Endothelial cell (in vitro differentiated cells): Measurements from ENCODE around the gene XK. TPM values are rescaled to one million over a fixed set of nuclear protein-coding genes. Genes with fewer than 3 reads are reported as not detected.

Source experiments
- DNase-seq: peaks from one replicate; pipeline ENCODE4 v3.0.0; 2021; ENCODE audit warnings: low spot score
- H3K27ac Mint-ChIP-seq: one replicate; pipeline ENCODE4 v1.8.0; 2021; ENCODE audit warnings: mixed read lengths, inconsistent platforms; ENCODE audit not compliant: unreplicated experiment
- H3K27me3 Mint-ChIP-seq: one replicate; pipeline ENCODE4 v1.8.0; 2021; ENCODE audit warnings: mild to moderate bottlenecking, moderate library complexity, mixed read lengths, inconsistent platforms; ENCODE audit not compliant: unreplicated experiment
- H3K36me3 Mint-ChIP-seq: one replicate; pipeline ENCODE4 v1.8.0; 2021; ENCODE audit warnings: mild to moderate bottlenecking, low read depth, mixed read lengths, inconsistent platforms; ENCODE audit not compliant: unreplicated experiment
- H3K4me1 Mint-ChIP-seq: one replicate; pipeline ENCODE4 v1.8.0; 2021; ENCODE audit warnings: mild to moderate bottlenecking, mixed read lengths, inconsistent platforms; ENCODE audit not compliant: unreplicated experiment
- H3K4me3 Mint-ChIP-seq: one replicate; pipeline ENCODE4 v1.8.0; 2021; ENCODE audit warnings: mild to moderate bottlenecking, mixed read lengths, inconsistent platforms; ENCODE audit not compliant: unreplicated experiment
- H3K9me3 Mint-ChIP-seq: one replicate; pipeline ENCODE4 v1.8.0; 2021; ENCODE audit warnings: mixed read lengths, inconsistent platforms; ENCODE audit not compliant: unreplicated experiment
- total RNA-seq: library from RNA; stranded (reverse); fragmentation: NEBNext Ultra II Directional; extraction: Animal tissue kit (Norgen Biotek cat#: 25700); gene quantifications from one replicate; pipeline ENCODE4 v1.2.1, GENCODE V29; 2021; ENCODE audit not compliant: unreplicated experiment
- TF ChIP-seq, protein P1 (sequence below): fragments of 200-600 bp; sonication (generic); IDR thresholded peaks from one replicate; pipeline ENCODE4 v1.5.0; 2021; ENCODE audit warnings: antibody characterized with exemption; ENCODE audit not compliant: unreplicated experiment

XK gene
- total RNA-seq, 1 donor from 2014 or later: 0.31 TPM

DNA sequence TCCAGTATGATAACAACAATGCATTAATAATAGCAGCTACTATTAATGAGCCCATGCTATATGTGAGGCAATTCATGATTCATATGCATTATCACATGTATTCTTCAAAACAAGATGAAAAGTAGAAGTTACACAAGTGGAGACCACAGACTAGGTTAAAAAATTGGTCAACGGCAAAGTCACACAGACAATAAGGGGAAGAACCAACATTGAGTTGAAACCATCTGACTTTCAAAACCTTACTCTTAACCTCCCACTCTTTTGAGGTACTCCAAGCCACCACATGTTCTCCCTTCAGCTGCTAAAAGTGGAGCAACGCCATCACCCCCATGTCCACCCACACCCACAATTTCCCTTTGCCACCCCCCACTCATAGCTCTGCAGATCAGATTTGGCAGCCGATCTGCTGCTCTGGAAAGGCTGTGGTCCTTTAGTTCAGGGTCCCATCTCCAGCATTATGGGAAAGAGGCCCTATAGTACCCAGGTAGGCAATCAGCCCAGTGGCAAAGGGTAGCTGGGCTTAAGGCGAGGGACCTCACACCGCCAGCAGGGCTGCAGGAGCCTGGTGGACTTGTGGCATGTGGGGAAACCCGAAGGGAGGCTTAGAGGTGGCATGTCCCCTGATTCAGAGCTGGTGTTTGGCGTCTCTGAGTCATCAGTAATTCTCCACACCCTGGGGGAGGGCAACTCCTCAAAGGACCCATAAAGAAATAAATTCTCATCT is 60.8 kb downstream of the XK start:
- Mint-ChIP-seq H3K27me3 (no peaks in the 10 kb centered on the region), H3K27ac (no peak overlapping the region), H3K4me1 (no peaks in the 10 kb centered on the region), H3K9me3 (no peaks in the 10 kb centered on the region), H3K4me3 (no peak overlapping the region), H3K36me3 (no peaks in the 10 kb centered on the region)
- TF ChIP-seq, protein P1, sequence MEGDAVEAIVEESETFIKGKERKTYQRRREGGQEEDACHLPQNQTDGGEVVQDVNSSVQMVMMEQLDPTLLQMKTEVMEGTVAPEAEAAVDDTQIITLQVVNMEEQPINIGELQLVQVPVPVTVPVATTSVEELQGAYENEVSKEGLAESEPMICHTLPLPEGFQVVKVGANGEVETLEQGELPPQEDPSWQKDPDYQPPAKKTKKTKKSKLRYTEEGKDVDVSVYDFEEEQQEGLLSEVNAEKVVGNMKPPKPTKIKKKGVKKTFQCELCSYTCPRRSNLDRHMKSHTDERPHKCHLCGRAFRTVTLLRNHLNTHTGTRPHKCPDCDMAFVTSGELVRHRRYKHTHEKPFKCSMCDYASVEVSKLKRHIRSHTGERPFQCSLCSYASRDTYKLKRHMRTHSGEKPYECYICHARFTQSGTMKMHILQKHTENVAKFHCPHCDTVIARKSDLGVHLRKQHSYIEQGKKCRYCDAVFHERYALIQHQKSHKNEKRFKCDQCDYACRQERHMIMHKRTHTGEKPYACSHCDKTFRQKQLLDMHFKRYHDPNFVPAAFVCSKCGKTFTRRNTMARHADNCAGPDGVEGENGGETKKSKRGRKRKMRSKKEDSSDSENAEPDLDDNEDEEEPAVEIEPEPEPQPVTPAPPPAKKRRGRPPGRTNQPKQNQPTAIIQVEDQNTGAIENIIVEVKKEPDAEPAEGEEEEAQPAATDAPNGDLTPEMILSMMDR: no peak
- no peak for DNase-seq

DNA sequence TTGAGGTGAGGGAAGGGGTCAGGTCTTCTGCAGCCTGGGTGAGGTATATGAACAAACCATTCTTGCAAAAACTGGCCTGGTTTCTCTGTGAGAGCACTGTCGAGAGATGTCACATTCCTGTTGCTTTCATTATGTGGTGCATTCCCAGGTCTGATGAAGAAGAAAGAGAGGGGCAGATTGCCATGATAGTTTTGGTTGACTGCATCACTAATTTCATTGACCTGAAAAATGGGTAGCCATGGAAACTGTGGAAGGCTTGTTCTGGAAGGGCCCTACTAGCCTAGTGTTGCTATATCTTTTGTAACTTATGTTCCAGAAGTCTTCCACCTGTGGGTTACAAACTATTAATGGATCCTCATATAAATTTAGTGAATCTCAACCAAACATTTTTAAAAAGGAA is 61.4 kb downstream of the XK start:
- Mint-ChIP-seq H3K9me3 (no peaks in the 10 kb centered on the region), H3K27ac (no peak overlapping the region)
- DNase-seq: no peak

DNA sequence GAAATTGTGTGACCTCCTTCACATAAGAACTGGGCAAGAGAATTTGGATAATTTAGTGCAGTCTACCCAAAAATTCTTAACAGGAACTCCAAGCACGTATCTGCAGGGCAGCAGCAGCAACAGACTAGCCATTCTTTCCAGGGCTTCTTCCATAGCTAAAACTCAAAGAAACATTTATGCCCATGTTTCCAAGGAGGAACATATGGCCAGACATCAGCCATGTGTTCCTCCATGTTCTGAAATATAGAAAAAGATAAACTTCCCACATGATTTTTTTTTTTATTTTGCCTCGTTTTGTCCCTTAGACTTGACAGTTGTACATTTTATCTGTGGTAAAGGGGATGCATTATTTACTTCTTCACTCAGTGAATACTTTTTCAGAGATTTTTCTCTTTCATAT is 66.7 kb downstream of the XK start:
- TF ChIP-seq, protein P1: no peak
- Mint-ChIP-seq H3K4me3 (no peak overlapping the region), H3K4me1 (no peaks in the 10 kb centered on the region), H3K27me3 (no peaks in the 10 kb centered on the region), H3K9me3 (no peaks in the 10 kb centered on the region), H3K27ac (no peak overlapping the region), H3K36me3 (no peaks in the 10 kb centered on the region)
- no peak for DNase-seq

More for the DNA sequence above, 61.4 kb downstream of the XK start:
- Mint-ChIP-seq H3K36me3 (no peaks in the 10 kb centered on the region), H3K4me3 (no peak overlapping the region), H3K4me1 (no peaks in the 10 kb centered on the region), H3K27me3 (no peaks in the 10 kb centered on the region)
- TF ChIP-seq, protein P1: no peak

DNA sequence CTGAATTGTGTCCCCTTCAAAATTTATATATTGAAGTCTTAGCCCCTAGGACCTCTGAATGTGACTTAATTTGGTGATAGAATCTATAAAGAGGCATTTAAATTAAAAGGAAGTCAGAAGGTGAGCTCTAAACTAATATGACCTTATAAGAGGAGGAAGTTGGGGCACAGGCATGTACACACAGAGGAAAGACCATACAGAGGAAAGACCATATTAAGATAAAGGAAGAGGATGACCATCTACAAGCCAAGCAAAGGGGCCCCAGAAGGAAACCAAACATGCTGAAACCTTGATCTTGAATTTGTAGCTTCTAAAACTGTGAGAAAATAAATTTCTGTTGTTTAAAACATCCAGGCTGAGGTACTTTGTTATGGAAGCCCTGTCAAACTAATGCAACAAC is 67.3 kb downstream of the XK start:
- no peak overlapping the region for H3K4me3 Mint-ChIP-seq
- no peak overlapping the region for H3K27ac Mint-ChIP-seq
- no peak for DNase-seq
- no peaks in the 10 kb centered on the region for H3K9me3 Mint-ChIP-seq
- no peaks in the 10 kb centered on the region for H3K27me3 Mint-ChIP-seq
- TF ChIP-seq, protein P1: no peak
- no peaks in the 10 kb centered on the region for H3K36me3 Mint-ChIP-seq
- no peaks in the 10 kb centered on the region for H3K4me1 Mint-ChIP-seq

DNA sequence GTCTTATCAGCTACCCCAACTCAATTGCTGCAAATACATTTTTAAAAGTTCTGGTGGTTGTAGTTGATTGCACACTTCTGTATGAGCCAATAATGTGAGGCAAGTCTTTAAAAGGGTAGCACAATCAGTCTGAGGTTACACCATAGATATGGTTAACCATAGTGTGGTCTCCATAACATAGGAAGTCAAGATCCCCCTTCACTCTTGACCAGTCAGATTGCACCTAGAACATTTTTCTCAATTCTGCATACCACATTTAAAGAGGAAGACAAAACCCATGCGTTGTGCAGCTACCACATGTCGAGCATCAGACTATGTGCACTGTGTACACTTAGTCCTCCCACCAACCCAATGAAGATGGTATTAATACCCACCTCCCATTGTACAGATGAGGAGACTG is 67.8 kb downstream of the XK start:
- peaks cover under 1% of the 10 kb centered on the region for H3K27me3 Mint-ChIP-seq
- no peak overlapping the region for H3K4me3 Mint-ChIP-seq
- no peaks in the 10 kb centered on the region for H3K4me1 Mint-ChIP-seq
- no peaks in the 10 kb centered on the region for H3K36me3 Mint-ChIP-seq
- H3K27ac Mint-ChIP-seq: no peak overlapping the region
- no peak for DNase-seq
- no peaks in the 10 kb centered on the region for H3K9me3 Mint-ChIP-seq
- TF ChIP-seq, protein P1: no peak
